Smooth muscle cell (in vitro differentiated cells): Measurements from ENCODE around the gene USP17L15. TPM values are rescaled to one million over a fixed set of nuclear protein-coding genes. Genes with fewer than 3 reads are reported as not detected.
"Not testable (repeated sequence)": the region's sequence is repeated elsewhere in the genome, so short reads cannot be mapped to it uniquely, and the experiment has no call there.

Experiments
- DNase-seq: peaks from one replicate; lab custom pipeline; 2025; ENCODE audit not compliant: unreplicated experiment; lab: John Stamatoyannopoulos, UW
- H2AFZ ChIP-seq: fragments of 200-600 bp; sonication (generic); 2 replicates; pipeline ENCODE4 v1.6.0; 2016; ENCODE audit warnings: antibody characterized with exemption, low read depth, mild to moderate bottlenecking
- H3F3A ChIP-seq: fragments of 200-600 bp; sonication (generic); 2 replicates; pipeline ENCODE4 v1.6.0; 2017; ENCODE audit warnings: antibody characterized with exemption, low read depth
- H3K27ac ChIP-seq: fragments of 200-600 bp; sonication (generic); 2 replicates; pipeline ENCODE4 v1.5.1; 2016; ENCODE audit warnings: low read depth, mild to moderate bottlenecking
- H3K27me3 ChIP-seq: fragments of 200-600 bp; sonication (generic); 2 replicates; pipeline ENCODE4 v1.6.1; 2016; ENCODE audit warnings: low read depth, mild to moderate bottlenecking
- H3K36me3 ChIP-seq: fragments of 200-600 bp; sonication (generic); 2 replicates; pipeline ENCODE4 v1.5.1; 2016; ENCODE audit warnings: low read depth
- H3K4me1 ChIP-seq: fragments of 200-600 bp; sonication (generic); 2 replicates; pipeline ENCODE4 v1.5.1; 2016; ENCODE audit warnings: low read depth
- H3K4me2 ChIP-seq: fragments of 200-600 bp; sonication (generic); 2 replicates; pipeline ENCODE4 v1.6.0; 2016; ENCODE audit warnings: mild to moderate bottlenecking
- H3K4me3 ChIP-seq: fragments of 200-600 bp; sonication (generic); 2 replicates; pipeline ENCODE4 v1.5.1; 2016; ENCODE audit warnings: mild to moderate bottlenecking
- H3K79me2 ChIP-seq: fragments of 200-600 bp; sonication (generic); 2 replicates; pipeline ENCODE4 v1.6.0; 2016; ENCODE audit warnings: low read depth, mild to moderate bottlenecking
- H3K9ac ChIP-seq: fragments of 200-600 bp; sonication (generic); 2 replicates; pipeline ENCODE4 v1.6.0; 2016; ENCODE audit warnings: low read depth
- H3K9me3 ChIP-seq: fragments of 200-600 bp; sonication (generic); replicated peaks from 2 replicates; pipeline ENCODE4 v1.5.1; 2016; ENCODE audit warnings: low read depth
- H4K20me1 ChIP-seq: fragments of 200-600 bp; sonication (generic); 2 replicates; pipeline ENCODE4 v1.6.0; 2016; ENCODE audit warnings: low read depth
- WGBS: methylation state at CpG from one replicate; pipeline ENCODE4 v1.1.7; 2016; ENCODE audit warnings: low lambda C conversion rate; 5-methylcytosine and 5-hydroxymethylcytosine counted together
- polyA plus RNA-seq: library from polyadenylated mRNA; unstranded; fragments of >200 nt; fragmentation: Nextera tagmentation; extraction: Ambion mirVana; gene quantifications from 2 replicates; pipeline ENCODE4 v1.2.1, GENCODE V29; 2016
- total RNA-seq: library from RNA; depleted of rRNA; stranded (reverse); fragments of >200 nt; gene quantifications from 2 replicates; pipeline ENCODE4 v1.2.3, GENCODE V29; 2014

USP17L15 gene, protein sequence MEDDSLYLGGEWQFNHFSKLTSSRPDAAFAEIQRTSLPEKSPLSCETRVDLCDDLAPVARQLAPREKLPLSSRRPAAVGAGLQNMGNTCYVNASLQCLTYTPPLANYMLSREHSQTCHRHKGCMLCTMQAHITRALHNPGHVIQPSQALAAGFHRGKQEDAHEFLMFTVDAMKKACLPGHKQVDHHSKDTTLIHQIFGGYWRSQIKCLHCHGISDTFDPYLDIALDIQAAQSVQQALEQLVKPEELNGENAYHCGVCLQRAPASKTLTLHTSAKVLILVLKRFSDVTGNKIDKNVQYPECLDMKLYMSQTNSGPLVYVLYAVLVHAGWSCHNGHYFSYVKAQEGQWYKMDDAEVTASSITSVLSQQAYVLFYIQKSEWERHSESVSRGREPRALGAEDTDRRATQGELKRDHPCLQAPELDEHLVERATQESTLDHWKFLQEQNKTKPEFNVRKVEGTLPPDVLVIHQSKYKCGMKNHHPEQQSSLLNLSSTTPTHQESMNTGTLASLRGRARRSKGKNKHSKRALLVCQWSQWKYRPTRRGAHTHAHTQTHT
- not detected in 2 replicates for total RNA-seq
- polyA plus RNA-seq = not detected in 2 replicates

DNA sequence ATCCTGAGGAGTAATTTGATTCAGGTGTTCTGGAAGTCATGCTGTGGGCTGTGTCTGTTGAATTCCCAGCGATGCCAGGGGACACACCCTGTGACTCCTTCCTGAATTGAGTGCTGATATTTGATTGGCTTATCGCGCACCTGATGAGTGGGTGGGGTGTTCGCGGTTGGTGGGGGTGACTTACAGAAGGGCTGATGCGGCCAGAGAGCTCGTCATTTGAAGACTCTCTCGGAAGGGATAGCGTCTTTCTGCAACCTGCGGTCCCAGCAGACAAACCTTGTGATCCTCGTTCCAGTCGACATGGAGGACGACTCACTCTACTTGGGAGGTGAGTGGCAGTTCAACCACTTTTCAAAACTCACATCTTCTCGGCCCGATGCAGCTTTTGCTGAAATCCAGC lies at the start of gene USP17L15:
Gene USP17L15, plus strand, starts transcription at position 301 of the 400 bp plus-strand sequence. Its CDS starts 0 bp downstream, at position 301.
- not testable (repeated sequence) for H3K79me2 ChIP-seq, H3K4me2 ChIP-seq, H3K4me1 ChIP-seq

GRCh38 chr4:9210357-9210756 lies 23.8 kb upstream of the USP17L15 start, which contains the start of gene USP17L10:
TSS of gene USP17L10 (plus strand) at chr4:9210657. CDS start at chr4:9210657, 0 bp downstream.
- H3K36me3 ChIP-seq, H4K20me1 ChIP-seq, H3K9me3 ChIP-seq, H2AFZ ChIP-seq, H3K27ac ChIP-seq, H3K4me3 ChIP-seq, H3K4me1 ChIP-seq, H3K79me2 ChIP-seq, H3K27me3 ChIP-seq, H3K4me2 ChIP-seq, H3F3A ChIP-seq, H3K9ac ChIP-seq, DNase-seq: not testable (repeated sequence)
- 72% methylated on average over 4 of the region's 13 CpGs for WGBS

More for the DNA sequence above, at the start of gene USP17L15:
- H3K9me3 ChIP-seq, H3K9ac ChIP-seq, H2AFZ ChIP-seq, H3K27ac ChIP-seq, H3K27me3 ChIP-seq, H3K36me3 ChIP-seq, DNase-seq, H4K20me1 ChIP-seq, H3F3A ChIP-seq, H3K4me3 ChIP-seq: not testable (repeated sequence)
- no CpG with 5 or more reads among the region's 15 CpGs for WGBS

- H3F3A ChIP-seq, H3K27me3 ChIP-seq, H3K9me3 ChIP-seq, H4K20me1 ChIP-seq, H2AFZ ChIP-seq, H3K9ac ChIP-seq, H3K27ac ChIP-seq, H3K36me3 ChIP-seq, DNase-seq, H3K4me1 ChIP-seq, H3K4me2 ChIP-seq, H3K79me2 ChIP-seq, H3K4me3 ChIP-seq: not testable (repeated sequence)
- WGBS = 75% methylated on average over 13 of the region's 14 CpGs
These were observed 19.5 kb upstream of the USP17L15 start for GRCh38 chr4:9214701-9215100.

- H3K9me3 ChIP-seq, H3K9ac ChIP-seq: not testable (repeated sequence)
- no CpG with 5 or more reads among the region's 14 CpGs for WGBS
These were observed 19.1 kb upstream of the USP17L15 start, which contains the start of gene USP17L11 for GRCh38 chr4:9215105-9215504. TSS of gene USP17L11 (plus strand) at chr4:9215405. CDS start at chr4:9215405, 0 bp downstream.

DNA sequence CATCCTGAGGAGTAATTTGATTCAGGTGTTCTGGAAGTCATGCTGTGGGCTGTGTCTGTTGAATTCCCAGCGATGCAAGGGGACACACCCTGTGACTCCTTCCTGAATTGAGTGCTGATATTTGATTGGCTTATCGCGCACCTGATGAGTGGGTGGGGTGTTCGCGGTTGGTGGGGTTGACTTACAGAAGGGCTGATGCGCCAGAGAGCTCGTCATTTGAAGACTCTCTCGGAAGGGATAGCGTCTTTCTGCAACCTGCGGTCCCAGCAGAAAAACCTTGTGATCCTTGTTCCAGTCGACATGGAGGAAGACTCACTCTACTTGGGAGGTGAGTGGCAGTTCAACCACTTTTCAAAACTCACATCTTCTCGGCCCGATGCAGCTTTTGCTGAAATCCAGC lies 14.3 kb upstream of the USP17L15 start, which contains the start of gene USP17L12:
Gene USP17L12, plus strand, starts transcription at position 301 of the 400 bp plus-strand sequence. Its CDS starts 0 bp downstream, at position 301.
- not testable (repeated sequence) for H3K4me2 ChIP-seq, H3K36me3 ChIP-seq, H3F3A ChIP-seq, H3K27me3 ChIP-seq, DNase-seq, H3K9ac ChIP-seq, H3K79me2 ChIP-seq, H3K4me1 ChIP-seq, H3K27ac ChIP-seq, H3K9me3 ChIP-seq, H2AFZ ChIP-seq, H4K20me1 ChIP-seq, H3K4me3 ChIP-seq
- no CpG with 5 or more reads among the region's 13 CpGs for WGBS

More at GRCh38 chr4:9215105-9215504, 19.1 kb upstream of the USP17L15 start, which contains the start of gene USP17L11:
- not testable (repeated sequence) for H3K36me3 ChIP-seq, H3K4me3 ChIP-seq, DNase-seq, H3K27me3 ChIP-seq, H4K20me1 ChIP-seq, H3F3A ChIP-seq, H3K27ac ChIP-seq, H3K4me1 ChIP-seq, H2AFZ ChIP-seq, H3K79me2 ChIP-seq, H3K4me2 ChIP-seq

GRCh38 chr4:9224596-9224995 lies 9.6 kb upstream of the USP17L15 start, which contains the start of gene USP17L13:
TSS of gene USP17L13 (plus strand) at chr4:9224896. CDS start at chr4:9224896, 0 bp downstream.
- not testable (repeated sequence) for H3K27me3 ChIP-seq, H4K20me1 ChIP-seq, H3K4me1 ChIP-seq, H3K27ac ChIP-seq, H3F3A ChIP-seq, H3K4me3 ChIP-seq, DNase-seq, H3K9ac ChIP-seq, H3K79me2 ChIP-seq, H3K9me3 ChIP-seq, H2AFZ ChIP-seq, H3K4me2 ChIP-seq, H3K36me3 ChIP-seq
- WGBS = no CpG with 5 or more reads among the region's 14 CpGs

- not testable (repeated sequence) for H3K27me3 ChIP-seq, H3F3A ChIP-seq, H3K9me3 ChIP-seq, DNase-seq, H2AFZ ChIP-seq, H3K9ac ChIP-seq, H3K4me1 ChIP-seq, H3K27ac ChIP-seq, H3K4me3 ChIP-seq, H3K4me2 ChIP-seq, H3K36me3 ChIP-seq, H4K20me1 ChIP-seq, H3K79me2 ChIP-seq
- WGBS = 82% methylated on average over 5 of the region's 8 CpGs
These were observed 3.9 kb upstream of the USP17L15 start for GRCh38 chr4:9230249-9230648.

DNA sequence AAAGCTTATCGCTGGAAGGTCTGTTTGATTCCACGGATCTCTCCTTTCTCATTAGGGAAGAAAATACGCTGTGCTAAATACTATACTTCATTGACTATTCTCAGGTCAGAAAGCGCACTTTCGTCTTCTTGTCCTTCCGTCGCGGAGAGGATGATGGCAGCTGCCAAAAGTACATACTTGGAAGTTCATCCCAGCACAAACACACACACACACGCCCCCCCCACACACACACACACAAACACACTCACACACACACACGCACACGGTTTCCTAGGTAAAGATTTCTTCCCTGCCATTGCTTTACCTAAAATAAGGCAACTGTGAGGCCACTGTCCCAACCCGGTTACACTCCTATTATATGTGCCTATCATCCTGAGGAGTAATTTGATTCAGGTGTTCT lies 4.3 kb downstream of the USP17L15 start:
- H3F3A ChIP-seq, H3K79me2 ChIP-seq, H3K9me3 ChIP-seq, H3K27me3 ChIP-seq, DNase-seq, H3K4me1 ChIP-seq, H3K4me3 ChIP-seq, H3K36me3 ChIP-seq, H4K20me1 ChIP-seq, H3K27ac ChIP-seq, H3K4me2 ChIP-seq, H2AFZ ChIP-seq, H3K9ac ChIP-seq: not testable (repeated sequence)
- 82% methylated on average over 3 of the region's 12 CpGs for WGBS
